SK-N-SH (cell line): Measurements from ENCODE around the gene PLAU. TPM values are rescaled to one million over a fixed set of nuclear protein-coding genes. Genes with fewer than 3 reads are reported as not detected.

Experiments used
- CTCF ChIA-PET: fragments of 300-600, 350-600 bp; formaldehyde crosslinking; extraction: SDS; loops from one replicate; lab custom pipeline; 2021; lab: Yijun Ruan, JAX
- POLR2A ChIA-PET: fragments of 350-600 bp; sonication (Branson Sonifier 250); formaldehyde crosslinking; extraction: SDS; loops from one replicate; lab custom pipeline; 2020; ENCODE audit warnings: antibody characterized with exemption, inconsistent platforms; lab: Yijun Ruan, JAX
- DNase-seq: peaks from one replicate; pipeline ENCODE4 v3.0.0; 2012
- H2AFZ ChIP-seq: fragments of 200-600 bp; sonication (generic); 2 replicates; pipeline ENCODE4 v1.8.1; 2016; ENCODE audit warnings: antibody characterized with exemption, mild to moderate bottlenecking, low read depth
- H3F3A ChIP-seq: fragments of 200-600 bp; sonication (generic); replicated peaks from 2 replicates; pipeline ENCODE3; 2016; ENCODE audit warnings: antibody characterized with exemption, mild to moderate bottlenecking; ENCODE audit not compliant: insufficient read depth
- H3K27ac ChIP-seq, 2 experiments: fragments of 200-500 bp in 1 of 2; fragments of 200-600 bp in 1 of 2; sonication (Bioruptor generic) in 1 of 2; sonication (generic), shearing (Covaris generic) in 1 of 2; 2 replicates each; pipeline versions ENCODE4 v1.5.1 to v1.6.1; 2014 to 2016; ENCODE audit warnings: low read depth in 2 of 2, inconsistent platforms in 1 of 2, low read length in 1 of 2, mild to moderate bottlenecking in 1 of 2, mixed read lengths in 1 of 2
- H3K27me3 ChIP-seq: fragments of 200-600 bp; sonication (generic), shearing (Covaris generic); 2 replicates; pipeline ENCODE4 v1.6.1; 2016; ENCODE audit warnings: mixed run types; ENCODE audit not compliant: insufficient read depth
- H3K36me3 ChIP-seq, 2 experiments: fragments of 200-500 bp in 1 of 2; fragments of 200-600 bp in 1 of 2; sonication (Bioruptor generic) in 1 of 2; sonication (generic) in 1 of 2; replicated peaks in 1 of 2; 2 replicates each; pipeline versions ENCODE3 to v1.5.1; 2014 to 2016; ENCODE audit warnings: low read length in 1 of 2, mild to moderate bottlenecking in 1 of 2; ENCODE audit not compliant: insufficient read depth in 2 of 2, control insufficient read depth in 1 of 2
- H3K4me1 ChIP-seq, 2 experiments: fragments of 200-500 bp in 1 of 2; fragments of 200-600 bp in 1 of 2; sonication (Bioruptor generic) in 1 of 2; sonication (generic), shearing (Covaris generic) in 1 of 2; 2 replicates each; pipeline versions ENCODE4 v1.5.1 to v1.6.1; 2014 to 2016; ENCODE audit warnings: low read depth in 1 of 2, low read length in 1 of 2, mixed run types in 1 of 2; ENCODE audit not compliant: insufficient read depth in 2 of 2, control insufficient read depth in 1 of 2
- H3K4me2 ChIP-seq: fragments of 200-600 bp; sonication (generic), shearing (Covaris generic); 2 replicates; pipeline ENCODE4 v1.6.1; 2017; ENCODE audit warnings: mixed run types
- H3K4me3 ChIP-seq, 2 experiments: fragments of 200-500 bp in 1 of 2; fragments of 200-600 bp in 1 of 2; sonication (Bioruptor generic) in 1 of 2; sonication (generic), shearing (Covaris generic) in 1 of 2; 2 replicates each; pipeline versions ENCODE4 v1.5.1 to v1.8.1; 2014 to 2016; ENCODE audit warnings: low read depth in 2 of 2, inconsistent platforms in 1 of 2, low read length in 1 of 2, mild to moderate bottlenecking in 1 of 2, mixed read lengths in 1 of 2, moderate library complexity in 1 of 2
- H3K79me2 ChIP-seq: fragments of 200-600 bp; sonication (generic); 2 replicates; pipeline ENCODE4 v1.8.1; 2017; ENCODE audit warnings: mild to moderate bottlenecking; ENCODE audit not compliant: insufficient read depth
- H3K9ac ChIP-seq: fragments of 200-600 bp; sonication (generic); 2 replicates; pipeline ENCODE4 v1.6.1; 2017; ENCODE audit warnings: mixed run types
- H3K9me2 ChIP-seq: fragments of 200-600 bp; sonication (generic); 2 replicates; pipeline ENCODE4 v1.6.1; 2017; ENCODE audit warnings: mixed run types
- H3K9me3 ChIP-seq: fragments of 200-600 bp; sonication (generic); 2 replicates; pipeline ENCODE4 v1.6.1; 2017; ENCODE audit warnings: mixed run types, mild to moderate bottlenecking, moderate library complexity
- H4K20me1 ChIP-seq: fragments of 200-600 bp; sonication (generic); 2 replicates; pipeline ENCODE4 v1.6.1; 2017; ENCODE audit warnings: mild to moderate bottlenecking, mixed run types; ENCODE audit not compliant: insufficient read depth
- ELF1 ChIP-seq: IDR thresholded peaks from 2 replicates; pipeline ENCODE4 v1.4.0; 2012
- EP300 ChIP-seq, 2 experiments: IDR thresholded peaks; 2 replicates each; pipeline versions ENCODE4 v1.4.0 to v1.6.1; 2012; ENCODE audit warnings: borderline replicate concordance in 1 of 2, low read depth in 1 of 2, low read length in 1 of 2
- EZH2phosphoT487 ChIP-seq: fragments of 200-600 bp; sonication (generic); IDR thresholded peaks from 2 replicates; pipeline ENCODE4 v1.6.1; 2017; ENCODE audit warnings: low read depth, mixed run types, mild to moderate bottlenecking, antibody characterized with exemption, moderate library complexity, borderline replicate concordance
- FOSL2 ChIP-seq: IDR thresholded peaks from 2 replicates; pipeline ENCODE4 v1.4.0; 2012; ENCODE audit warnings: low read depth, mild to moderate bottlenecking, moderate library complexity, borderline replicate concordance
- FOXJ3 ChIP-seq: sonication (generic); formaldehyde crosslinking; IDR thresholded peaks from 2 replicates; pipeline ENCODE4 v1.5.1; 2020; ENCODE audit warnings: mild to moderate bottlenecking, missing genetic modification reagents
- GABPA ChIP-seq: IDR thresholded peaks from 2 replicates; pipeline ENCODE4 v1.4.0; 2012; ENCODE audit warnings: low read depth, mild to moderate bottlenecking
- GATA2 ChIP-seq: sonication (generic); formaldehyde crosslinking; IDR thresholded peaks from 2 replicates; pipeline ENCODE4 v1.5.0; 2020; ENCODE audit warnings: mild to moderate bottlenecking, missing genetic modification reagents
- JUND ChIP-seq: IDR thresholded peaks from 2 replicates; pipeline ENCODE4 v1.4.0; 2012
- MEF2A ChIP-seq: IDR thresholded peaks from 2 replicates; pipeline ENCODE4 v1.4.0; 2012; ENCODE audit warnings: low read depth, borderline replicate concordance
- MXI1 ChIP-seq: IDR thresholded peaks from 2 replicates; pipeline ENCODE4 v1.6.1; 2012; ENCODE audit warnings: mild to moderate bottlenecking, low read depth, low read length, improper control_type of control experiment
- NFIC ChIP-seq: IDR thresholded peaks from 2 replicates; pipeline ENCODE4 v1.4.0; 2012; ENCODE audit warnings: borderline replicate concordance
- RFX5 ChIP-seq: IDR thresholded peaks from 2 replicates; pipeline ENCODE4 v1.6.1; 2012; ENCODE audit warnings: mild to moderate bottlenecking, improper control_type of control experiment, low read length
- RXRA ChIP-seq: IDR thresholded peaks from 2 replicates; pipeline ENCODE4 v1.4.0; 2012; ENCODE audit warnings: low read depth, mild to moderate bottlenecking, borderline replicate concordance
- SIN3A ChIP-seq: IDR thresholded peaks from 2 replicates; pipeline ENCODE4 v1.6.1; 2012; ENCODE audit warnings: low read depth, mild to moderate bottlenecking, low read length, moderate library complexity, borderline replicate concordance
- TCF12 ChIP-seq: IDR thresholded peaks from 2 replicates; pipeline ENCODE4 v1.4.0; 2012
- TEAD4 ChIP-seq: IDR thresholded peaks from 2 replicates; pipeline ENCODE4 v1.4.0; 2012; ENCODE audit warnings: mild to moderate bottlenecking, borderline replicate concordance; ENCODE audit not compliant: insufficient read depth
- YY1 ChIP-seq: IDR thresholded peaks from 2 replicates; pipeline ENCODE4 v1.4.0; 2012; ENCODE audit warnings: low read depth, mild to moderate bottlenecking
- WGBS: methylation state at CpG from one replicate; pipeline ENCODE4 v1.1.6; 2017; ENCODE audit warnings: low lambda C conversion rate; 5-methylcytosine and 5-hydroxymethylcytosine counted together
- polyA plus RNA-seq, 3 experiments: library from polyadenylated mRNA; depleted of rRNA; stranded (reverse); fragments of >200 nt; gene quantifications; 2 replicates each; pipeline ENCODE4 v1.2.3, GENCODE V29; 2012
- TF ChIP-seq, protein P1 (sequence below): fragments of 200-600 bp; sonication (generic); IDR thresholded peaks from 2 replicates; pipeline ENCODE4 v1.6.1; 2017; ENCODE audit warnings: antibody characterized with exemption, mild to moderate bottlenecking, moderate library complexity
- TF ChIP-seq, protein P2 (sequence below): IDR thresholded peaks from 2 replicates; pipeline ENCODE4 v1.4.0; 2012; ENCODE audit warnings: low read depth, borderline replicate concordance
- TF ChIP-seq, protein P3 (sequence below): IDR thresholded peaks from 2 replicates; pipeline ENCODE4 v1.4.0; 2012; ENCODE audit warnings: low read depth, borderline replicate concordance

The PLAU gene
- polyA plus RNA-seq, 1 of the 3 experiments (the other 2 are of a cell fraction) = 200 TPM

DNA sequence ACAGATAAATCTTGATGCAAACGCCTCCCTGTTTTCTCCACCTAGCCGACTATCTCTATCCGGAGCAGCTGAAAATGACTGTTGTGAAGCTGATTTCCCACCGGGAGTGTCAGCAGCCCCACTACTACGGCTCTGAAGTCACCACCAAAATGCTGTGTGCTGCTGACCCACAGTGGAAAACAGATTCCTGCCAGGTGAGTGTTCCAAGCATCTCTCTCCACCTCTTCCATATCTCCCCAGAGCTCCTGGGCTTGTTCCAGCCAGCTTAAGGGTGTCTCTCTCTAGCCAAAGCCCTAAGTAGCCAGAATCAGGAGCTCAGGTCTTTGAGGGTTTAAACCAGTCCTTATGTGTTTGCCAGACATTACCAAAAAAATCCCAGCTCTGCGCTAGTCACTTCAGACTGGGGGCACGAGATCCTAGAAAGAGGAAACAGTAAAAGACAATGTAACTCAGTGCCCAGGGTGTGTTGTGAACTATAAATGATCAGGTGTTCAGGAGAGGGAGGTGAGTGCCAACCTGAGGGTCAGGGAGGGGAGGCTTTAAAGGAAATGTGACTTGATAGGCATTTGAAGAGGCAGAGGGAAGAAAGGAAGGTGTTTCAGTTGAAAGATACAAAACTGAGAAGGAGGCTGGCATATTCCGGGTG is 4.4 kb downstream of the PLAU start:
- Histone ChIP-seq H3K9ac (no peak overlapping the region), H3K27ac (no peak overlapping the region)
- TF ChIP-seq FOSL2 (no peak), GATA2 (CRISPR knock-in tag) (no peak), YY1 (no peak), MEF2A (no peak), FOXJ3 (CRISPR knock-in tag) (no peak), GABPA (no peak), EZH2phosphoT487 (no peak), ELF1 (no peak), JUND (no peak)
- TF ChIP-seq, protein P1, sequence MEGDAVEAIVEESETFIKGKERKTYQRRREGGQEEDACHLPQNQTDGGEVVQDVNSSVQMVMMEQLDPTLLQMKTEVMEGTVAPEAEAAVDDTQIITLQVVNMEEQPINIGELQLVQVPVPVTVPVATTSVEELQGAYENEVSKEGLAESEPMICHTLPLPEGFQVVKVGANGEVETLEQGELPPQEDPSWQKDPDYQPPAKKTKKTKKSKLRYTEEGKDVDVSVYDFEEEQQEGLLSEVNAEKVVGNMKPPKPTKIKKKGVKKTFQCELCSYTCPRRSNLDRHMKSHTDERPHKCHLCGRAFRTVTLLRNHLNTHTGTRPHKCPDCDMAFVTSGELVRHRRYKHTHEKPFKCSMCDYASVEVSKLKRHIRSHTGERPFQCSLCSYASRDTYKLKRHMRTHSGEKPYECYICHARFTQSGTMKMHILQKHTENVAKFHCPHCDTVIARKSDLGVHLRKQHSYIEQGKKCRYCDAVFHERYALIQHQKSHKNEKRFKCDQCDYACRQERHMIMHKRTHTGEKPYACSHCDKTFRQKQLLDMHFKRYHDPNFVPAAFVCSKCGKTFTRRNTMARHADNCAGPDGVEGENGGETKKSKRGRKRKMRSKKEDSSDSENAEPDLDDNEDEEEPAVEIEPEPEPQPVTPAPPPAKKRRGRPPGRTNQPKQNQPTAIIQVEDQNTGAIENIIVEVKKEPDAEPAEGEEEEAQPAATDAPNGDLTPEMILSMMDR = no peak
- TF ChIP-seq, protein P2, sequence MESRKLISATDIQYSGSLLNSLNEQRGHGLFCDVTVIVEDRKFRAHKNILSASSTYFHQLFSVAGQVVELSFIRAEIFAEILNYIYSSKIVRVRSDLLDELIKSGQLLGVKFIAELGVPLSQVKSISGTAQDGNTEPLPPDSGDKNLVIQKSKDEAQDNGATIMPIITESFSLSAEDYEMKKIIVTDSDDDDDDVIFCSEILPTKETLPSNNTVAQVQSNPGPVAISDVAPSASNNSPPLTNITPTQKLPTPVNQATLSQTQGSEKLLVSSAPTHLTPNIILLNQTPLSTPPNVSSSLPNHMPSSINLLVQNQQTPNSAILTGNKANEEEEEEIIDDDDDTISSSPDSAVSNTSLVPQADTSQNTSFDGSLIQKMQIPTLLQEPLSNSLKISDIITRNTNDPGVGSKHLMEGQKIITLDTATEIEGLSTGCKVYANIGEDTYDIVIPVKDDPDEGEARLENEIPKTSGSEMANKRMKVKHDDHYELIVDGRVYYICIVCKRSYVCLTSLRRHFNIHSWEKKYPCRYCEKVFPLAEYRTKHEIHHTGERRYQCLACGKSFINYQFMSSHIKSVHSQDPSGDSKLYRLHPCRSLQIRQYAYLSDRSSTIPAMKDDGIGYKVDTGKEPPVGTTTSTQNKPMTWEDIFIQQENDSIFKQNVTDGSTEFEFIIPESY = no peak
- TF ChIP-seq, all 33 proteins: peak for 0
- ChIA-PET CTCF (interaction anchor here (0.6 to 3.1 kb wide), 2 partner anchors 25 to 26 kb away, joined by 3 to 19 read pairs; no protein-coding TSS in a partner anchor), POLR2A (no interaction called here)
- Histone ChIP-seq H3K36me3 (peaks cover 4 to 26% of the 10 kb centered on the region in 2 experiments), H3K4me3 (no peak overlapping the region), H3K4me2 (no peak overlapping the region), H3K4me1 (peaks cover 5 to 16% of the 10 kb centered on the region in 2 experiments; a peak in 1 of 4 replicates), H3K27me3 (no peaks in the 10 kb centered on the region), H3F3A (peaks cover 4% of the 10 kb centered on the region), H4K20me1 (no peaks in the 10 kb centered on the region), H3K79me2 (peaks cover 8% of the 10 kb centered on the region), H3K9me2 (no peaks in the 10 kb centered on the region), H2AFZ (no peak overlapping the region), H3K9me3 (no peaks in the 10 kb centered on the region)
- WGBS = 90% methylated on average over 8 of the region's 8 CpGs
- DNase-seq = no peak

DNA sequence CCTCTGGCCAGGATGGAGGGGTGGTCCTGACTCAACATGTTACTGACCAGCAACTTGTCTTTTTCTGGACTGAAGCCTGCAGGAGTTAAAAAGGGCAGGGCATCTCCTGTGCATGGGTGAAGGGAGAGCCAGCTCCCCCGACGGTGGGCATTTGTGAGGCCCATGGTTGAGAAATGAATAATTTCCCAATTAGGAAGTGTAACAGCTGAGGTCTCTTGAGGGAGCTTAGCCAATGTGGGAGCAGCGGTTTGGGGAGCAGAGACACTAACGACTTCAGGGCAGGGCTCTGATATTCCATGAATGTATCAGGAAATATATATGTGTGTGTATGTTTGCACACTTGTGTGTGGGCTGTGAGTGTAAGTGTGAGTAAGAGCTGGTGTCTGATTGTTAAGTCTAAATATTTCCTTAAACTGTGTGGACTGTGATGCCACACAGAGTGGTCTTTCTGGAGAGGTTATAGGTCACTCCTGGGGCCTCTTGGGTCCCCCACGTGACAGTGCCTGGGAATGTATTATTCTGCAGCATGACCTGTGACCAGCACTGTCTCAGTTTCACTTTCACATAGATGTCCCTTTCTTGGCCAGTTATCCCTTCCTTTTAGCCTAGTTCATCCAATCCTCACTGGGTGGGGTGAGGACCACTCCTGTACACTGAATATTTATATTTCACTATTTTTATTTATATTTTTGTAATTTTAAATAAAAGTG is 6.0 kb downstream of the PLAU start:
- ChIA-PET POLR2A (no interaction called here), CTCF (interaction anchor here (0.7 to 3.4 kb wide), 4 partner anchors 23 to 164 kb away, joined by 3 to 18 read pairs (median 4); no protein-coding TSS in a partner anchor)
- Histone ChIP-seq H3K9me2 (no peaks in the 10 kb centered on the region), H3K79me2 (peaks cover 2% of the 10 kb centered on the region; the same call in 1 of the 2 replicates), H3K4me2 (no peak overlapping the region), H4K20me1 (no peaks in the 10 kb centered on the region), H2AFZ (no peak overlapping the region), H3K36me3 (peaks cover 4 to 26% of the 10 kb centered on the region in 2 experiments), H3K27me3 (no peaks in the 10 kb centered on the region), H3K9me3 (no peaks in the 10 kb centered on the region), H3K27ac (no peak overlapping the region), H3K4me3 (no peak overlapping the region), H3K9ac (no peak overlapping the region), H3F3A (peaks cover 4% of the 10 kb centered on the region), H3K4me1 (peaks cover 5 to 6% of the 10 kb centered on the region in 2 experiments; a peak in 1 of 4 replicates)
- no peak for DNase-seq
- 94% methylated on average over 5 of the region's 5 CpGs for WGBS
- TF ChIP-seq GATA2 (CRISPR knock-in tag) (no peak), EP300 (IDR thresholded peaks at IDR 0.05; ENCODE audit: borderline replicate concordance in 1 of 2, low read depth in 1 of 2, low read length in 1 of 2) (no peak), NFIC (no peak), ELF1 (no peak), RFX5 (no peak), RXRA (no peak), TEAD4 (no peak), MXI1 (no peak), MEF2A (no peak), TCF12 (no peak), SIN3A (no peak), JUND (no peak)
- TF ChIP-seq, protein P3, sequence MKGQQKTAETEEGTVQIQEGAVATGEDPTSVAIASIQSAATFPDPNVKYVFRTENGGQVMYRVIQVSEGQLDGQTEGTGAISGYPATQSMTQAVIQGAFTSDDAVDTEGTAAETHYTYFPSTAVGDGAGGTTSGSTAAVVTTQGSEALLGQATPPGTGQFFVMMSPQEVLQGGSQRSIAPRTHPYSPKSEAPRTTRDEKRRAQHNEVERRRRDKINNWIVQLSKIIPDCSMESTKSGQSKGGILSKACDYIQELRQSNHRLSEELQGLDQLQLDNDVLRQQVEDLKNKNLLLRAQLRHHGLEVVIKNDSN = no peak
- TF ChIP-seq, protein P2 = no peak
